K562 (cell line): ENCODE results near the gene DNAJB14.

Source experiments
- ZNF24 ChIP-seq: fragments of 450-650 bp; IDR thresholded peaks from 2 replicates; pipeline ENCODE4 v1.6.1; 2016
- TF ChIP-seq, protein P1 (sequence below): sonication (generic); formaldehyde crosslinking; IDR thresholded peaks from 2 replicates; pipeline ENCODE4 v1.5.0; 2020; ENCODE audit warnings: missing genetic modification reagents

DNA sequence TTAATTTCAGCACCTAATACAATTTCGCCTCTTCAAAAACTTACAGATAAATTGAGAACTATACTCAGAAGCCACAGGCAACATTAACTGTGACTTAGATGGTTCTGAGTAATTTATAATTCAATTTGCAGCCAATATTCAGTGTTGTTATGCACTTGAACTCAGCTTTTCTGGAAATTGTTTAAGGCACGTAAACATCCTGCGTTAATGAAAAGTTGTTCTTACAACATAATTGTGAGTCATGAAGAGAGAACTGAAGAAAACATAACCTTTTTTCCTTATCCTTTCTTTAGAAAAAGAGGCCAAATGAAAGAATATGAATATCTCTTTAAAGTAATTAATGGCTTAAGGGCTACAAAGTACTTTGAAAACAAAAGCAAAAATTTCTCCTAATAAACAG lies 20.3 kb upstream of the DNAJB14 start:
- TF ChIP-seq, protein P1, sequence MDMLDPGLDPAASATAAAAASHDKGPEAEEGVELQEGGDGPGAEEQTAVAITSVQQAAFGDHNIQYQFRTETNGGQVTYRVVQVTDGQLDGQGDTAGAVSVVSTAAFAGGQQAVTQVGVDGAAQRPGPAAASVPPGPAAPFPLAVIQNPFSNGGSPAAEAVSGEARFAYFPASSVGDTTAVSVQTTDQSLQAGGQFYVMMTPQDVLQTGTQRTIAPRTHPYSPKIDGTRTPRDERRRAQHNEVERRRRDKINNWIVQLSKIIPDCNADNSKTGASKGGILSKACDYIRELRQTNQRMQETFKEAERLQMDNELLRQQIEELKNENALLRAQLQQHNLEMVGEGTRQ: no peak
- TF ChIP-seq ZNF24: no peak
